Measurements from ENCODE around the gene DEXI.
"Not testable (repeated sequence)": the region's sequence is repeated elsewhere in the genome, so short reads cannot be mapped to it uniquely, and the experiment has no call there.

DEXI gene

GRCh38 chr16:10941127-10941933 lies 938 bp downstream of the DEXI start:
- DNase-seq (ENCODE audit: low spot score) = no peak

GRCh38 chr16:10940501-10941079 lies 1.7 kb downstream of the DEXI start:
- DNase-seq (ENCODE audit: low spot score) = no peak

GRCh38 chr16:10939649-10940234 lies 2.5 kb downstream of the DEXI start:
- no peak for DNase-seq (ENCODE audit: low spot score)

- DNase-seq (ENCODE audit: low spot score) = no peak
Observed at GRCh38 chr16:10938796-10939648, 3.2 kb downstream of the DEXI start.

GRCh38 chr16:10938321-10938720 lies 3.9 kb downstream of the DEXI start:
- no peak for DNase-seq (ENCODE audit: low spot score)

GRCh38 chr16:10937068-10937859 lies 5.0 kb downstream of the DEXI start:
- DNase-seq (ENCODE audit: low spot score) = no peak

GRCh38 chr16:10936272-10936984 lies 5.8 kb downstream of the DEXI start:
- no peak for DNase-seq (ENCODE audit: low spot score)

GRCh38 chr16:10935226-10935915 lies 6.9 kb downstream of the DEXI start:
- no peak for DNase-seq (ENCODE audit: low spot score)

- DNase-seq (ENCODE audit: low spot score) = no peak
Observed at GRCh38 chr16:10934325-10935107, 7.8 kb downstream of the DEXI start.

- no peak for DNase-seq (ENCODE audit: low spot score)
Observed at GRCh38 chr16:10933865-10934264, 8.4 kb downstream of the DEXI start.

- no peak for DNase-seq (ENCODE audit: low spot score)
Observed at GRCh38 chr16:10932959-10933710, 9.1 kb downstream of the DEXI start.

- no peak for DNase-seq (ENCODE audit: low spot score)
Observed at GRCh38 chr16:10931977-10932632, 10.2 kb downstream of the DEXI start.

- DNase-seq (ENCODE audit: low spot score) = no peak
Observed at GRCh38 chr16:10931134-10931533, 11.1 kb downstream of the DEXI start.

GRCh38 chr16:10930755-10931093 lies 11.5 kb downstream of the DEXI start:
- no peak for DNase-seq (ENCODE audit: low spot score)

- no peak for DNase-seq (ENCODE audit: low spot score)
Observed at GRCh38 chr16:10929853-10930754, 12.2 kb downstream of the DEXI start.

GRCh38 chr16:10929097-10929496 lies 13.2 kb downstream of the DEXI start:
- not testable (repeated sequence) for DNase-seq (ENCODE audit: low spot score)

GRCh38 chr16:10927497-10928112 lies 14.7 kb downstream of the DEXI start:
- DNase-seq (ENCODE audit: low spot score) = no peak

Data from globus pallidus (tissue), 1 donor.